ENCODE results near the gene AAGAB. TPM values are rescaled to one million over a fixed set of nuclear protein-coding genes. Genes with fewer than 3 reads are reported as not detected.

The AAGAB gene
- total RNA-seq (10 to 100 TPM; 11.1 to 16.3 (median 13.5) TPM), polyA plus RNA-seq (10 to 100 TPM in 1 of 2 donors, 1 to 10 TPM in 1; 7.1 to 13.6 TPM)

GRCh38 chr15:67254238-67255175 is at the start of gene AAGAB, which contains the start of gene IQCH:
Gene AAGAB, minus strand, starts transcription at chr15:67254661. Its CDS starts 30 bp downstream, at chr15:67254631.
Gene IQCH, plus strand, starts transcription at chr15:67254786. Its CDS starts 111 bp downstream, at chr15:67254897.
- DNase-seq (peak; percentile 97 to 100 (median 99)), ATAC-seq (peak; percentile 99 to 100 (median 99)), FAIRE-seq (no peak)
- Histone ChIP-seq H3K9me3 (no peaks in the 10 kb centered on the region), H3K27me3 (no peaks in the 10 kb centered on the region), H3K4me3 (peak within 1 kb of the TSS; percentile 49 to 99 (median 84)), H3K27ac (peak within 1 kb of the TSS; percentile 74 to 82 (median 76)), H3K4me1 (peaks cover 0 to 16% (median 5%) of the 10 kb centered on the region in 3 donors), H3K36me3 (no peaks in the 10 kb centered on the region)
- intact Hi-C loops (cut with DNase I): no loop called here
- no peak for TF ChIP-seq CTCF (IDR thresholded peaks at IDR 0.05)
- 0% methylated on average over 76 of the region's 76 CpGs for WGBS, 2 donors

- no peak for FAIRE-seq
- peak in 3 of 4 donors; percentile 10 to 45 (median 34) for TF ChIP-seq CTCF (IDR thresholded peaks at IDR 0.05)
- Histone ChIP-seq H3K27ac (no peak overlapping the region), H3K36me3 (no peaks in the 10 kb centered on the region), H3K4me1 (no peaks in the 10 kb centered on the region), H3K27me3 (no peaks in the 10 kb centered on the region), H3K9me3 (no peaks in the 10 kb centered on the region), H3K4me3 (no peak overlapping the region)
- WGBS, 2 donors: 52 to 59% methylated on average over 4 of the region's 4 CpGs
- peak in 3 of 4 donors; percentile 54 to 83 (median 82) for ATAC-seq
- intact Hi-C loops (cut with DNase I): loop anchor here in 1 of 3 donors (10.0 kb wide), 1 partner anchor 359 kb away; no protein-coding TSS in a partner anchor
- peak in 2 of 6 donors; percentile 3 to 17 for DNase-seq
Measured at GRCh38 chr15:67303490-67304363, 49.3 kb upstream of the AAGAB start.

- ATAC-seq (no peak), FAIRE-seq (no peak), DNase-seq (no peak)
- Histone ChIP-seq H3K36me3 (no peaks in the 10 kb centered on the region), H3K27ac (no peak overlapping the region), H3K4me3 (no peak overlapping the region), H3K9me3 (no peaks in the 10 kb centered on the region), H3K4me1 (no peaks in the 10 kb centered on the region), H3K27me3 (no peaks in the 10 kb centered on the region)
- 87 to 88% methylated on average over 2 of the region's 2 CpGs for WGBS, 2 donors
- intact Hi-C loops (cut with DNase I): loop anchor here in 1 of 3 donors (10.0 kb wide), 1 partner anchor 356 kb away; no protein-coding TSS in a partner anchor
- TF ChIP-seq CTCF (IDR thresholded peaks at IDR 0.05): no peak
Measured at GRCh38 chr15:67300266-67301025, 46.0 kb upstream of the AAGAB start.

- WGBS, 2 donors: 75 to 96% methylated on average over 1 of the region's 1 CpG
- ATAC-seq (no peak), FAIRE-seq (no peak), DNase-seq (no peak)
- no peak for TF ChIP-seq CTCF (IDR thresholded peaks at IDR 0.05)
- Histone ChIP-seq H3K9me3 (no peaks in the 10 kb centered on the region), H3K27me3 (no peaks in the 10 kb centered on the region), H3K4me3 (no peak overlapping the region), H3K4me1 (no peaks in the 10 kb centered on the region), H3K27ac (no peak overlapping the region), H3K36me3 (no peaks in the 10 kb centered on the region)
- intact Hi-C loops (cut with DNase I): no loop called here
Measured at GRCh38 chr15:67296684-67297083, 42.2 kb upstream of the AAGAB start.
